Stimulated activated CD4-positive, alpha-beta T cell treated with anti-CD3 and anti-CD28 coated beads, Interleukin-15, amount 100 ng/mL, for 1 hour (primary cell): Measurements from ENCODE around the gene CAVIN3.

Experiments used
- DNase-seq, 2 donors: peaks; one replicate each; pipeline ENCODE4 v3.0.0-alpha.2; 2020; ENCODE audit warnings: low read depth in 1 of 2, low spot score in 1 of 2

CAVIN3 gene

GRCh38 chr11:6270584-6271246, 49.6 kb downstream of the CAVIN3 start:
- DNase-seq = no peak

- DNase-seq = no peak
Observed at GRCh38 chr11:6269994-6270393, 50.3 kb downstream of the CAVIN3 start.
